Lung (tissue), 12 donors: Measurements from ENCODE around the gene GLB1L3. TPM values are rescaled to one million over a fixed set of nuclear protein-coding genes. Genes with fewer than 3 reads are reported as not detected.

Experiments
- ATAC-seq: fragments of 200-7000 bp; cut with Tn5 transposase; one replicate; pipeline ENCODE4 v1.9.1; 2020; ENCODE audit warnings: moderate number of reproducible peaks; ENCODE audit not compliant: insufficient read depth, low FRiP score
- DNase-seq, 3 donors: peaks; one replicate each; pipeline ENCODE4 v3.0.0-alpha.2; 2013 to 2017
- H3K27ac ChIP-seq, 2 donors: one replicate each; pipeline ENCODE4 v1.5.1; 2013; ENCODE audit warnings: mild to moderate bottlenecking in 2 of 2, moderate library complexity in 2 of 2, control low read depth in 1 of 2, inconsistent platforms in 1 of 2, low read depth in 1 of 2, low read length in 1 of 2
- H3K27me3 ChIP-seq, 3 donors: one replicate each; pipeline ENCODE4 v1.5.1; 2013; ENCODE audit warnings: low read length in 2 of 3; ENCODE audit not compliant: control insufficient read depth in 3 of 3, insufficient read depth in 3 of 3
- H3K36me3 ChIP-seq, 4 donors: one replicate each; pipeline ENCODE4 v1.5.1; 2013; ENCODE audit warnings: low read length in 4 of 4, mild to moderate bottlenecking in 1 of 4, moderate library complexity in 1 of 4; ENCODE audit not compliant: control insufficient read depth in 4 of 4, insufficient read depth in 4 of 4
- H3K4me1 ChIP-seq, 5 donors: one replicate each; pipeline ENCODE4 v1.5.1; 2013; ENCODE audit warnings: low read length in 5 of 5, mild to moderate bottlenecking in 2 of 5, moderate library complexity in 1 of 5; ENCODE audit not compliant: control insufficient read depth in 5 of 5, insufficient read depth in 5 of 5
- H3K4me3 ChIP-seq: one replicate; pipeline ENCODE4 v1.5.1; 2013; ENCODE audit warnings: mild to moderate bottlenecking, control low read depth, moderate library complexity
- H3K9ac ChIP-seq, 2 donors: one replicate each; pipeline ENCODE4 v1.5.1; 2013; ENCODE audit warnings: low read length in 2 of 2, control low read depth in 1 of 2; ENCODE audit not compliant: insufficient read depth in 1 of 2
- H3K9me3 ChIP-seq, 4 donors: one replicate each; pipeline ENCODE4 v1.5.1; 2013; ENCODE audit warnings: low read length in 3 of 4, mild to moderate bottlenecking in 1 of 4, moderate library complexity in 1 of 4; ENCODE audit not compliant: control insufficient read depth in 4 of 4, insufficient read depth in 3 of 4
- WGBS, 2 donors: extraction: QIAGEN DNeasy Blood & Tissue Kit; methylation state at CpG; one replicate each; pipeline ENCODE4 v1.1.7; 2013; 5-methylcytosine and 5-hydroxymethylcytosine counted together
- polyA plus RNA-seq, 2 donors: library from polyadenylated mRNA; stranded (reverse); fragments of 200-250 nt; gene quantifications; one replicate each; pipeline ENCODE4 v1.2.1, GENCODE V29; 2013
- total RNA-seq, 2 donors: library from RNA; depleted of rRNA in 1 of 2; stranded (reverse); fragments of >200 nt in 1 of 2; gene quantifications; one replicate each; pipeline ENCODE4 v1.2.1, GENCODE V29; 2014 to 2021
- TF ChIP-seq, protein P1 (sequence below): IDR thresholded peaks from 2 replicates; pipeline ENCODE4 v1.5.1; 2012; ENCODE audit warnings: mild to moderate bottlenecking; ENCODE audit errors: control extremely low read depth, extremely low read depth
- donor health status: control.
- donor health status: control.
- donor health status: Bipolar disorder and iron deficiency.
- donor health status: healthy.
- donor health status: DM: yes; HTN: yes; CAD: no.

The GLB1L3 gene
- total and polyA plus RNA-seq, 4 donors, result 0.06 to 0.29 (median 0.18) TPM; not detected in 1

DNA sequence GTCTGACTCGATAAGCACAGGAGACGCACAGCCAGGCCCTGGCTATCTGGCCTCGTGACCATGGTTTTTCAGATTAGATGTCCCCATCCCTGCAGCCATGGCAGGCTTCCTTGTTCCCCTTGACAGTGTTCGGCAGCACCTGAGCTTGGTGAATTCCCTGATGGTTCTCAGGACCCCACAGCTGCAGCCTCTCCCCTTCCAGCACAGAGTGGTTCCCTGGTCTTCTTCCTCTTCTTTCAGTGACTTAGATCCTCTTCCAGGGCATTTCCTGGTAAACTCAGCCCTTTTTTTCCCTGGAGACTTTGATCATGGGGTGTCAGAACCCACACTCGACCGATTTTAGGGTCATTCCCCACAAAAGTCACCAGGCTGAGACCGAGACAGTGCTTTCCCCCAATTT, 14.5 kb downstream of the GLB1L3 start:
- WGBS, 2 donors, result 82 to 94% methylated on average over 7 of the region's 7 CpGs
- no peak overlapping the region for H3K27ac ChIP-seq
- no peak overlapping the region for H3K9ac ChIP-seq
- ATAC-seq (no peak), DNase-seq (no peak)
- no peaks in the 10 kb centered on the region for H3K4me1 ChIP-seq
- no peak overlapping the region for H3K4me3 ChIP-seq
- H3K9me3 ChIP-seq, result no peaks in the 10 kb centered on the region
- no peaks in the 10 kb centered on the region for H3K27me3 ChIP-seq
- H3K36me3 ChIP-seq, result no peaks in the 10 kb centered on the region
- TF ChIP-seq, protein P1, sequence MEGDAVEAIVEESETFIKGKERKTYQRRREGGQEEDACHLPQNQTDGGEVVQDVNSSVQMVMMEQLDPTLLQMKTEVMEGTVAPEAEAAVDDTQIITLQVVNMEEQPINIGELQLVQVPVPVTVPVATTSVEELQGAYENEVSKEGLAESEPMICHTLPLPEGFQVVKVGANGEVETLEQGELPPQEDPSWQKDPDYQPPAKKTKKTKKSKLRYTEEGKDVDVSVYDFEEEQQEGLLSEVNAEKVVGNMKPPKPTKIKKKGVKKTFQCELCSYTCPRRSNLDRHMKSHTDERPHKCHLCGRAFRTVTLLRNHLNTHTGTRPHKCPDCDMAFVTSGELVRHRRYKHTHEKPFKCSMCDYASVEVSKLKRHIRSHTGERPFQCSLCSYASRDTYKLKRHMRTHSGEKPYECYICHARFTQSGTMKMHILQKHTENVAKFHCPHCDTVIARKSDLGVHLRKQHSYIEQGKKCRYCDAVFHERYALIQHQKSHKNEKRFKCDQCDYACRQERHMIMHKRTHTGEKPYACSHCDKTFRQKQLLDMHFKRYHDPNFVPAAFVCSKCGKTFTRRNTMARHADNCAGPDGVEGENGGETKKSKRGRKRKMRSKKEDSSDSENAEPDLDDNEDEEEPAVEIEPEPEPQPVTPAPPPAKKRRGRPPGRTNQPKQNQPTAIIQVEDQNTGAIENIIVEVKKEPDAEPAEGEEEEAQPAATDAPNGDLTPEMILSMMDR, result no peak

DNA sequence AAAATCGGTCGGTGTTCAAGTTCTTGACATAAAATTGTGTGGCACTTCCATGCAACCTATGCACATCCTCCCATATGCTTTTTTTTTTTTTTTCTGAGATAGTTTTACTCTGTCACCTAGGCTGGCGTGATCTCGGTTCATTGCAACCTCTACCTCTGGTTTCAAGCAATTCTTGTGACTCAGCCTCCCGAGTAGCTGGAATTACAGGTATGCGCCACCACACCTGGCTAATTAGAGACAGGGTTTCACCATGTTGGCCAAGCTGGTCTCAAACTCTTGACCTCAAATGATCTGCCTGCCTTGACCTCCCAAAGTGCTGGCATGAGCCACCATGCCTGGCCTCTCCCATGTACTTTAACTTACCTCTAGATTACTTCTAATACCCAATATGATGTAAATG, 15.0 kb downstream of the GLB1L3 start:
- no peak overlapping the region for H3K4me3 ChIP-seq
- DNase-seq (no peak), ATAC-seq (no peak)
- H3K9ac ChIP-seq, result no peak overlapping the region
- no peaks in the 10 kb centered on the region for H3K4me1 ChIP-seq
- TF ChIP-seq, protein P1, result no peak
- H3K27ac ChIP-seq, result no peak overlapping the region
- H3K36me3 ChIP-seq, result no peaks in the 10 kb centered on the region
- H3K9me3 ChIP-seq, result no peaks in the 10 kb centered on the region
- H3K27me3 ChIP-seq, result no peaks in the 10 kb centered on the region
- 85 to 98% methylated on average over 6 of the region's 6 CpGs for WGBS, 2 donors

DNA sequence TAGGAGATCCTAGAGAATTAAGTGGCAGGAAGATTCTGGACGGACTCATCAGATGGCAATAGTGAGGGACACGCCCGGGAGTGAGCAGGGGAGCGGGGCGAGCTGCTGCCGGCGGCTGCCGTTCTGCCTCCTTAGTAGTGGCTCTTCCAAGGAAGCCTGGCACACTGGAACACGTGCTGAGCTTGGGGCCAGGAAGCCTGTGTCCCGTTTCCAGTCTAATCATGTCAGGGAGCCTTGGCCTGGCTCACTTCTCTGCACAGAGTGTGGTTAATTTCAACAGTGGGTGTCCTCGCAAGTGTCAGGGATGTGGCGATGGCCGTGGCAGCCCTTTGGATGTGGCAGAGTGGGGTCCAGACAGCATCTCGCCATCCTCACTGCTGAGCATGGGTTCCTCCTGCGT, 16.5 kb downstream of the GLB1L3 start:
- Histone ChIP-seq H3K4me1 (no peaks in the 10 kb centered on the region), H3K27me3 (no peaks in the 10 kb centered on the region), H3K27ac (no peak overlapping the region), H3K9ac (no peak overlapping the region), H3K9me3 (no peaks in the 10 kb centered on the region), H3K4me3 (no peak overlapping the region), H3K36me3 (no peaks in the 10 kb centered on the region)
- ATAC-seq, result no peak
- TF ChIP-seq, protein P1, result no peak
- no peak for DNase-seq
- 83 to 93% methylated on average over 15 of the region's 15 CpGs for WGBS, 2 donors
